ENCODE measurements around the gene EVX2.

The EVX2 gene

DNA sequence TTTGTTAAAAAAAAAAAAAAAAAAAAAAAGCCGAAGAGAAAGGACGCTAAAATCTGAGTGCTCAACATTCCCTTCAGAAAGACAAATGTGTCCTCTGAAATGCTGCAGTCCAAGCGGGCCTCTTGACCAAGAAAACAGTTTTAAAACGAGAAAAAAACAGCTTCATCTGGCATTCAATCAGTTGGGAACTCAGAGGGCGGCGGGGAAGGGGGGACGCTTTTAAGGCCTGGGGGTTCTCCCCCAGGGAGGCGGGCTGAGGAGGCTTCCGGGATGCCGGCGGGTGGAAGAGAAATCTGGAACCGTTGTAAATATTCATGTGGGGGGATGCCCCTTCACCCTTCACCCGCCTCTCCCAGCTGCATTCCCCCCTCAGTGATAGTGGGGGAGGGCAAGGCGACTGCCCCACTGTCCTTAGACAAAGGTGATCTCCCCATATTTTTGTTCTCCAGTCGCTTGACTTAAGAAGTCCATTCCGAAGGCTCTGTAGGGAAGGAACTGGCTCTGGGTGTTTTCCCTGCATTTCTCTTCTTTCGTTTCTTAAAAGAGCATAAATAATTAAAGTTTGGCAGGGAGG, 20.1 kb upstream of the EVX2 start:
- peak overlapping the region; percentile 56 for H3K4me3 ChIP-seq (ENCODE audit: severe bottlenecking)
- H3K36me3 ChIP-seq (ENCODE audit: low read depth), result no peaks in the 10 kb centered on the region
- TF ChIP-seq, protein P1, sequence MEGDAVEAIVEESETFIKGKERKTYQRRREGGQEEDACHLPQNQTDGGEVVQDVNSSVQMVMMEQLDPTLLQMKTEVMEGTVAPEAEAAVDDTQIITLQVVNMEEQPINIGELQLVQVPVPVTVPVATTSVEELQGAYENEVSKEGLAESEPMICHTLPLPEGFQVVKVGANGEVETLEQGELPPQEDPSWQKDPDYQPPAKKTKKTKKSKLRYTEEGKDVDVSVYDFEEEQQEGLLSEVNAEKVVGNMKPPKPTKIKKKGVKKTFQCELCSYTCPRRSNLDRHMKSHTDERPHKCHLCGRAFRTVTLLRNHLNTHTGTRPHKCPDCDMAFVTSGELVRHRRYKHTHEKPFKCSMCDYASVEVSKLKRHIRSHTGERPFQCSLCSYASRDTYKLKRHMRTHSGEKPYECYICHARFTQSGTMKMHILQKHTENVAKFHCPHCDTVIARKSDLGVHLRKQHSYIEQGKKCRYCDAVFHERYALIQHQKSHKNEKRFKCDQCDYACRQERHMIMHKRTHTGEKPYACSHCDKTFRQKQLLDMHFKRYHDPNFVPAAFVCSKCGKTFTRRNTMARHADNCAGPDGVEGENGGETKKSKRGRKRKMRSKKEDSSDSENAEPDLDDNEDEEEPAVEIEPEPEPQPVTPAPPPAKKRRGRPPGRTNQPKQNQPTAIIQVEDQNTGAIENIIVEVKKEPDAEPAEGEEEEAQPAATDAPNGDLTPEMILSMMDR (IDR thresholded peaks at IDR 0.05; ENCODE audit: poor library complexity, severe bottlenecking), result no peak
- ATAC-seq (ENCODE audit: low read depth) (no peak), DNase-seq (ENCODE audit: low spot score) (no peak)
- H3K27ac ChIP-seq (ENCODE audit: poor library complexity, severe bottlenecking), result peak overlapping the region; percentile 95
- no peaks in the 10 kb centered on the region for H3K27me3 ChIP-seq (ENCODE audit: insufficient read depth, poor library complexity, severe bottlenecking)
- H3K4me1 ChIP-seq (ENCODE audit: insufficient read depth, poor library complexity, severe bottlenecking), result no peaks in the 10 kb centered on the region
- H3K9me3 ChIP-seq (ENCODE audit: severe bottlenecking), result no peaks in the 10 kb centered on the region

DNA sequence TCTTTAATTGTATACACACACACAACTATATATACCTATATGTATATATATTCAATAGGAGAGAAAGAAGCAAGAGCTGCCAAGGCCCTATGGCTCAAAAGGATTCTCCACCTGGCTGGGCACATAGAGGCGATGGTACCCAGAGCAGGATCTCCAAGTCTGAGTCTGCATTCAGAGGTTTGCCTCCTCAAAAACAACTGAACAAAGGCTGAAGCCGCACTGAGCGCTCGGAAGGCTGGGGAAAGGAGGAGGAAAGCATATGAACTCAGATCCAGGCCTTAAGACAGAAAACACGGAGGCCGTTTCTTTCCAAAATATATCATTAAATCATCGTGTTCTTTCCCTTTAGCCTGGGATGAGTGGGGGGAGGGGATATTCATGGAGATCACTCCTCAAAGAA, 19.4 kb upstream of the EVX2 start:
- ATAC-seq (ENCODE audit: low read depth), result no peak
- no peak for DNase-seq (ENCODE audit: low spot score)
- Histone ChIP-seq H3K4me1 (ENCODE audit: insufficient read depth, poor library complexity, severe bottlenecking) (no peaks in the 10 kb centered on the region), H3K9me3 (ENCODE audit: severe bottlenecking) (no peaks in the 10 kb centered on the region), H3K36me3 (ENCODE audit: low read depth) (no peaks in the 10 kb centered on the region), H3K27me3 (ENCODE audit: insufficient read depth, poor library complexity, severe bottlenecking) (peaks cover 4% of the 10 kb centered on the region), H3K27ac (ENCODE audit: poor library complexity, severe bottlenecking) (peak overlapping the region; percentile 95), H3K4me3 (ENCODE audit: severe bottlenecking) (no peak overlapping the region)
- TF ChIP-seq, protein P1 (IDR thresholded peaks at IDR 0.05; ENCODE audit: poor library complexity, severe bottlenecking), result no peak

DNA sequence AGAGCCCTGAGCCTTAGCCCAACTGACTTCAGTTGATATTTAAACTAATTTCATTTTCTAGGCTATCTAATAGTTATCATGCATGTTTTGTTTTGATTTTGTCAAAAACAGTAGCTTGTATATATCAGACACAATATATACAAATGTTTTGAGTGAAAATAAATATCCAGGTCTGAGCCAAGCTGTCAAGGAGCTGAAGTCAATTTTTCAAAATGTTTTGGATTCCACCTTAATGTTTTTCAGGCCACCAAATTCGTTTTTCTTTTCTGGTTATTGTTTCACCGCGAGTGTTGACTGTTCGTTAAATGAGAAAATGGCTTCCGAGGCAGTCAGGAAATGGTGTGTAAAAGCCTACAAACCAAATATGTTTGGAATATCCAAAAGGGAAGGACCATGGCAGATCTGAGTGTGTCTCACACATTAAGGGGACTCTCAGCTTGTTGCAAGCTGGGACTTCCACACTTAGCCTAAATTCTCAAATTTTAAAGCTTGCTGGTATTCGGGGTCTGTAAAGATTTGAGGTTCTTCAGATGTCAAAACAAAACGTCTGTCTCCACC, 18.6 kb upstream of the EVX2 start:
- DNase-seq (ENCODE audit: low spot score) (no peak), ATAC-seq (ENCODE audit: low read depth) (no peak)
- peaks cover 11% of the 10 kb centered on the region for H3K27me3 ChIP-seq (ENCODE audit: insufficient read depth, poor library complexity, severe bottlenecking)
- no peak overlapping the region for H3K27ac ChIP-seq (ENCODE audit: poor library complexity, severe bottlenecking)
- no peak overlapping the region for H3K4me3 ChIP-seq (ENCODE audit: severe bottlenecking)
- no peaks in the 10 kb centered on the region for H3K9me3 ChIP-seq (ENCODE audit: severe bottlenecking)
- no peaks in the 10 kb centered on the region for H3K36me3 ChIP-seq (ENCODE audit: low read depth)
- TF ChIP-seq, protein P1 (IDR thresholded peaks at IDR 0.05; ENCODE audit: poor library complexity, severe bottlenecking), result no peak
- no peaks in the 10 kb centered on the region for H3K4me1 ChIP-seq (ENCODE audit: insufficient read depth, poor library complexity, severe bottlenecking)

DNA sequence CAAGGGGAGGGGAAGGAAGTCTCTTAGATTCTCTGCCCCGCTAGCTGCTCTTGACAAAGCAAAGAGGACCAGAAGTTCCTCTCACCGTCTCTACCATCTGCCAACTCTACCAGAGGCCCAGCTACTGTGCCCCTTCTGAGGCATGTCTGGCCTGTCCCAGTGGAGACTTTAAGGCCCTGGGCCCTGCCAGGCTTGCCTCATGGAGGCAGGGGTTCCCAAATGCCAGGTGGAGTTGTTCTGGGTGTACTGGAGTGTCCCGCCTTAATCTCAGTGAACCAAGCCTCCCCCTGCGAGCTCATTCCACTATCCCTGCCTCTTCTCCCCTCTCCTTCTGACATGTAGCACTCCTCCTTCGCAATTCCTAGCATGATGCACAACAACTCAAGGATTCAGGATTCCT, 18.1 kb upstream of the EVX2 start:
- DNase-seq (ENCODE audit: low spot score) (no peak), ATAC-seq (ENCODE audit: low read depth) (no peak)
- TF ChIP-seq, protein P1 (IDR thresholded peaks at IDR 0.05; ENCODE audit: poor library complexity, severe bottlenecking), result no peak
- Histone ChIP-seq H3K27ac (ENCODE audit: poor library complexity, severe bottlenecking) (no peak overlapping the region), H3K36me3 (ENCODE audit: low read depth) (no peaks in the 10 kb centered on the region), H3K9me3 (ENCODE audit: severe bottlenecking) (no peaks in the 10 kb centered on the region), H3K27me3 (ENCODE audit: insufficient read depth, poor library complexity, severe bottlenecking) (peaks cover 16% of the 10 kb centered on the region), H3K4me3 (ENCODE audit: severe bottlenecking) (no peak overlapping the region), H3K4me1 (ENCODE audit: insufficient read depth, poor library complexity, severe bottlenecking) (no peaks in the 10 kb centered on the region)

DNA sequence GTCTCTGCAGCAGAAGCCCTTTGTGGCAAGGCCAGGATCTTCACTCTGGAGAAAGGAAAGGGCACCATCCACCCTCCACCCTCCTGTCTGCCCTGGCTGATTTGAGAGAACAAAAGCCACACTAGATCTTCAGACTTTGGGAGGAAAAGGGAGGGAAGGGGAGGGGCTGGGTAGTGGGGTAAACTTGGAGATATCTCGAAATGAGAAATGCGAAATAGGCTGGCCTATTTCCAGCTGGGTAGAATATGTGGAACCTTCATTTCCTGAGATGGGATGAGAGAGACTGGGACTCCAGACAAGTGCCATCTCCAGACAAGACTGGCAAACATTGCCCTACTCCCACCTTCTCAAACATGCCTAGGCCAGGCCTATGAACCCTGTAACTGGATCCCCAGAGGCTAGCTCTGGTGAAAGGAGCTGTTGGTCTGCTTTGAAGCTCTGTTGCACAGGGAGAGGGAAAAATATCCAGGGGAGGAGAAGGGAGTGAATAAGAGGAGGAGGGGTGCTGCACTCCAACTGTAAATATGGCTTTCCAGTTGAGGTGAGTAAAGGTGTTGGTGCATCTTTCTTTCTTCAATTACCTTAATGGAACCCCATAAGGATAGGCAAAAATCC, 17.6 kb upstream of the EVX2 start:
- H3K4me1 ChIP-seq (ENCODE audit: insufficient read depth, poor library complexity, severe bottlenecking), result no peaks in the 10 kb centered on the region
- no peak for DNase-seq (ENCODE audit: low spot score)
- TF ChIP-seq, protein P1 (IDR thresholded peaks at IDR 0.05; ENCODE audit: poor library complexity, severe bottlenecking), result no peak
- H3K36me3 ChIP-seq (ENCODE audit: low read depth), result no peaks in the 10 kb centered on the region
- no peak for ATAC-seq (ENCODE audit: low read depth)
- peaks cover 21% of the 10 kb centered on the region for H3K27me3 ChIP-seq (ENCODE audit: insufficient read depth, poor library complexity, severe bottlenecking)
- no peak overlapping the region for H3K4me3 ChIP-seq (ENCODE audit: severe bottlenecking)
- no peaks in the 10 kb centered on the region for H3K9me3 ChIP-seq (ENCODE audit: severe bottlenecking)
- H3K27ac ChIP-seq (ENCODE audit: poor library complexity, severe bottlenecking), result no peak overlapping the region

Measured in RWPE2 (cell line).